Body of pancreas (tissue), 4 donors: ENCODE data around the gene SUMO2. TPM values are rescaled to one million over a fixed set of nuclear protein-coding genes. Genes with fewer than 3 reads are reported as not detected.

ENCODE experiments used
- ATAC-seq: fragments of 150-250 bp; one replicate; pipeline ENCODE4 v1.9.1; 2016
- DNase-seq, 4 donors: peaks; one replicate each; pipeline ENCODE4 v3.0.0-alpha.2; 2019
- H3K27ac ChIP-seq, 4 donors: fragments of 200-600 bp; sonication (generic); 1 replicate in 3 of 4; 2 replicates in 1 of 4; pipeline versions ENCODE4 v1.5.1 to v1.6.1; 2016 to 2019; ENCODE audit warnings: mild to moderate bottlenecking in 1 of 4, mixed read lengths in 1 of 4, moderate library complexity in 1 of 4
- H3K27me3 ChIP-seq, 2 donors: fragments of 200-600 bp; sonication (generic); one replicate each; pipeline ENCODE4 v1.6.0; 2016; ENCODE audit warnings: mild to moderate bottlenecking in 1 of 2
- H3K36me3 ChIP-seq, 2 donors: fragments of 200-600 bp; sonication (generic); replicated peaks in 1 of 2; 2 replicates each; pipeline ENCODE4 v1.5.1; 2016; ENCODE audit warnings: low read depth in 2 of 2; ENCODE audit not compliant: insufficient read depth in 1 of 2
- H3K4me1 ChIP-seq: fragments of 200-600 bp; sonication (generic); one replicate; pipeline ENCODE4 v1.6.0; 2016
- H3K4me3 ChIP-seq, 2 donors: fragments of 200-600 bp; sonication (generic); 1 replicate in 1 of 2; 2 replicates in 1 of 2; pipeline ENCODE4 v1.5.1; 2016 to 2019
- H3K9me3 ChIP-seq, 3 donors: fragments of 200-600 bp; sonication (generic); 1 replicate in 2 of 3; 2 replicates in 1 of 3; pipeline ENCODE4 v1.5.1; 2016
- POLR2A ChIP-seq, 3 donors: fragments of 450-650 bp; IDR thresholded peaks; one replicate each; pipeline ENCODE4 v1.6.1; 2016; ENCODE audit warnings: antibody characterized with exemption in 3 of 3, mild to moderate bottlenecking in 2 of 3
- WGBS, 2 donors: methylation state at CpG; one replicate each; pipeline ENCODE4 v1.1.5; 2017; 5-methylcytosine and 5-hydroxymethylcytosine counted together
- intact Hi-C: fragments of 100-400 bp; cut with DNase I; formaldehyde crosslinking; loops from one replicate; pipeline ENCODE4 v1.15.1; 2023
- total RNA-seq, 2 donors: library from RNA; depleted of rRNA; stranded (reverse); fragments of >200 nt; gene quantifications; one replicate each; pipeline ENCODE4 v1.1.0, GENCODE V29; 2016
- TF ChIP-seq, protein P1 (sequence below), 7 experiments: fragments of 450-650 bp in 4 of 7; fragments of 200-600 bp in 3 of 7; sonication (generic) in 3 of 7; IDR thresholded peaks; one replicate each; pipeline ENCODE4 v1.5.1; 2016 to 2019; ENCODE audit warnings: antibody characterized with exemption in 7 of 7

SUMO2 gene
- total RNA-seq, 2 donors from 2014 or later = 25.1 to 25.2 TPM

- Histone ChIP-seq H3K27ac (no peak overlapping the region), H3K36me3 (peaks cover 0 to 2% of the 10 kb centered on the region in 2 donors), H3K27me3 (no peaks in the 10 kb centered on the region), H3K4me3 (no peak overlapping the region), H3K9me3 (no peaks in the 10 kb centered on the region), H3K4me1 (peaks cover 22% of the 10 kb centered on the region)
- ATAC-seq (no peak), DNase-seq (no peak)
- TF ChIP-seq, protein P1, sequence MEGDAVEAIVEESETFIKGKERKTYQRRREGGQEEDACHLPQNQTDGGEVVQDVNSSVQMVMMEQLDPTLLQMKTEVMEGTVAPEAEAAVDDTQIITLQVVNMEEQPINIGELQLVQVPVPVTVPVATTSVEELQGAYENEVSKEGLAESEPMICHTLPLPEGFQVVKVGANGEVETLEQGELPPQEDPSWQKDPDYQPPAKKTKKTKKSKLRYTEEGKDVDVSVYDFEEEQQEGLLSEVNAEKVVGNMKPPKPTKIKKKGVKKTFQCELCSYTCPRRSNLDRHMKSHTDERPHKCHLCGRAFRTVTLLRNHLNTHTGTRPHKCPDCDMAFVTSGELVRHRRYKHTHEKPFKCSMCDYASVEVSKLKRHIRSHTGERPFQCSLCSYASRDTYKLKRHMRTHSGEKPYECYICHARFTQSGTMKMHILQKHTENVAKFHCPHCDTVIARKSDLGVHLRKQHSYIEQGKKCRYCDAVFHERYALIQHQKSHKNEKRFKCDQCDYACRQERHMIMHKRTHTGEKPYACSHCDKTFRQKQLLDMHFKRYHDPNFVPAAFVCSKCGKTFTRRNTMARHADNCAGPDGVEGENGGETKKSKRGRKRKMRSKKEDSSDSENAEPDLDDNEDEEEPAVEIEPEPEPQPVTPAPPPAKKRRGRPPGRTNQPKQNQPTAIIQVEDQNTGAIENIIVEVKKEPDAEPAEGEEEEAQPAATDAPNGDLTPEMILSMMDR (IDR thresholded peaks at IDR 0.05) = no peak
- TF ChIP-seq POLR2A (IDR thresholded peaks at IDR 0.05) = no peak
- WGBS, 2 donors = 90 to 93% methylated on average over 9 of the region's 9 CpGs
- intact Hi-C loops = no loop called here
Observed at GRCh38 chr17:75183999-75184884, 1.5 kb upstream of the SUMO2 start.

- Histone ChIP-seq H3K27me3 (no peaks in the 10 kb centered on the region), H3K4me3 (peak overlapping the region; percentile 97 to 99), H3K27ac (peak overlapping the region; percentile 90 to 100 (median 99)), H3K4me1 (peaks cover 22% of the 10 kb centered on the region), H3K36me3 (peaks cover 0 to 5% of the 10 kb centered on the region in 2 donors), H3K9me3 (no peaks in the 10 kb centered on the region)
- intact Hi-C loops = no loop called here
- 1% methylated on average over 24 of the region's 33 CpGs; no CpG with 5 or more reads in 1 of the 2 donors for WGBS, 2 donors
- TF ChIP-seq, protein P1 (IDR thresholded peaks at IDR 0.05) = peak in 1 of 7 experiments; percentile 24
- no peak for TF ChIP-seq POLR2A (IDR thresholded peaks at IDR 0.05)
- ATAC-seq (no peak), DNase-seq (no peak)
Observed at GRCh38 chr17:75182319-75182568, 515 bp downstream of the SUMO2 start.

DNA sequence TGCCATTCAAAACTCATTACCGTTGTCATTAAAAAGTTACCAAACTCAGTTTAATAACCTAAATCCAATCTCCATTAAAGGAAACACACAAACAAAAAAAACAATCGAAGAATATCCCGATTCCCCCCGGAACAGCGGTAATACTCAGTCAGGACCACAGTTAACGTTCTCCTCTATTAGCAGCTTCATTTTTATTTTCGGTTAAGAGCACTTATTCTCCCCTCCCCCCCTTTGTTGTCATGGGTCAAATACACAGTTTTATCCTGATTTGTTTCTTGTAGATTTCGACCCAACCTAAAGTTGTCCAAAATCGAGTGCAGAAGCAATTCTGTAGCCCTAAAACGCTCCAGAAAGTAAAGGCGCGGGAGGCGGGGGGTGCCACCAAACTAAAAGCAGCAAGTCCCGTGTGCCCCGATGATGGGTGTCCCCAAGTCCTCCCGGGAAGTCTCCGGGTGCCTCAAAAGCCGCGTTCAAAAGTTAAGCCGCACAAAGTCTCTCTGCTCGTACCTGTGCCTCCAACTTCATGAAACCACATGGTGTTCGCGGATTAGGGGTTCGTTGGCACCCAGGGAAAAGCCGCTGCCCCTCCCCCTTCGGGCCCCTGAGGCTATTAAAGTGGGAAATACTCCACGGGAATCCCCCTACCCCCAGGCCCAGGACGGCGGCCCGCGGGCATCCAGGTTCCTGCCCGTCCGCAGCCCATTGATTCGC is 996 bp downstream of the SUMO2 start:
- Histone ChIP-seq H3K27ac (peak overlapping the region; percentile 90 to 100 (median 99)), H3K27me3 (no peaks in the 10 kb centered on the region), H3K36me3 (peaks cover 0 to 7% of the 10 kb centered on the region in 2 donors), H3K4me1 (peaks cover 22% of the 10 kb centered on the region), H3K4me3 (peak overlapping the region; percentile 97 to 99), H3K9me3 (no peaks in the 10 kb centered on the region)
- ATAC-seq (no peak), DNase-seq (peak in 2 of 4 donors; percentile 8 to 26)
- 0% methylated on average over 19 to 34 of the region's 34 CpGs for WGBS, 2 donors
- intact Hi-C loops = no loop called here
- no peak for TF ChIP-seq POLR2A (IDR thresholded peaks at IDR 0.05)
- TF ChIP-seq, protein P1 (IDR thresholded peaks at IDR 0.05) = no peak

DNA sequence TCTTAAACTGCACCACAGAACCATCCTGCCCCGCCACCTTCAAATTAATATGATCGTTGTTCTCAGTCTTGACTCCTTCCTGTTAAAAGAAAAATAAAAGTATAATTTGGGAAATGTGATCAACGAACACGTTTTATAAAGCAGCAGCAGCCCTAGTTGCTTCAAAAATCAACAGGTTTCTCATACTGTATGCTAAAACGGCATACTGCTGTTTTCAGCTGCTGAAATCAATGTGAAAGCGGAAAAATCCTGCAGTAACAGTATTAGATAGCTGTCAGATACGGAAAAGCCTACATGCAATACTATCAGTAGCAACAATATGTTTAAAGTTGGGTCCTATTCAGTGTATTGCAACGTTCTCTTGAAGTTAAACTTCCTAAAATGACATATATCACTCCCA is 1.6 kb downstream of the SUMO2 start:
- WGBS, 2 donors = 7 to 10% methylated on average over 8 of the region's 8 CpGs
- intact Hi-C loops = no loop called here
- Histone ChIP-seq H3K36me3 (peaks cover 0 to 7% of the 10 kb centered on the region in 2 donors), H3K9me3 (no peaks in the 10 kb centered on the region), H3K27ac (peak overlapping the region in 1 of 4 donors; percentile 99), H3K4me3 (peak overlapping the region in 1 of 2 donors; percentile 99), H3K27me3 (no peaks in the 10 kb centered on the region), H3K4me1 (peaks cover 22% of the 10 kb centered on the region)
- no peak for ATAC-seq
- DNase-seq = no peak
- TF ChIP-seq, protein P1 (IDR thresholded peaks at IDR 0.05) = no peak
- no peak for TF ChIP-seq POLR2A (IDR thresholded peaks at IDR 0.05)
